ENCODE measurements around the gene CCDC13. TPM values are rescaled to one million over a fixed set of nuclear protein-coding genes. Genes with fewer than 3 reads are reported as not detected.

Gene CCDC13
- total RNA-seq, 1 experiment from 2014 or later: 0.82 TPM

- POLR2A ChIA-PET: interaction anchor here (0.7 kb wide), 1 partner anchor 41 kb away, joined by 5 read pairs; no protein-coding TSS in a partner anchor
- no peak for ATAC-seq
- intact Hi-C loops (cut with micrococcal nuclease; ENCODE audit: unreplicated experiment): no loop called here
- no peak overlapping the region for H3K4me3 ChIP-seq (ENCODE audit: low read depth in 2 of 2, low read length in 2 of 2)
- CTCF ChIA-PET: interaction anchor here (0.6 kb wide), 1 partner anchor 59 kb away, joined by 5 read pairs; no protein-coding TSS in a partner anchor
- H3K36me3 ChIP-seq (ENCODE audit: control insufficient read depth, insufficient read depth, low read length): no peaks in the 10 kb centered on the region
- H3K27me3 ChIP-seq (ENCODE audit: control insufficient read depth, insufficient read depth, low read length): no peaks in the 10 kb centered on the region
- no peaks in the 10 kb centered on the region for H3K9me3 ChIP-seq (ENCODE audit: control insufficient read depth, insufficient read depth, low read depth, low read length)
- no TSS peak for BruUV-seq (replicated peaks)
- in situ Hi-C loops (cut with HindIII; ENCODE audit: low pct_unique_long_range_greater_than_20kb, low sequenced_read_pairs): no loop called here
- no peaks in the 10 kb centered on the region for H3K4me1 ChIP-seq (ENCODE audit: control insufficient read depth, insufficient read depth, low read length)
- DNase-seq (ENCODE audit: low read depth, low spot score): no peak
- no peak for TF ChIP-seq TCF7L2 (IDR thresholded peaks at IDR 0.05; ENCODE audit: low read depth, low read length)
- no peak overlapping the region for H3K27ac ChIP-seq (ENCODE audit: low read length)
Measured at GRCh38 chr3:42771271-42771670, 1.8 kb downstream of the CCDC13 start.

- CTCF ChIA-PET: no interaction called here
- Histone ChIP-seq H3K4me1 (ENCODE audit: control insufficient read depth, insufficient read depth, low read length) (no peaks in the 10 kb centered on the region), H3K9me3 (ENCODE audit: control insufficient read depth, insufficient read depth, low read depth, low read length) (no peaks in the 10 kb centered on the region), H3K27ac (ENCODE audit: low read length) (no peak overlapping the region), H3K27me3 (ENCODE audit: control insufficient read depth, insufficient read depth, low read length) (no peaks in the 10 kb centered on the region), H3K4me3 (ENCODE audit: low read depth in 2 of 2, low read length in 2 of 2) (no peak overlapping the region), H3K36me3 (ENCODE audit: control insufficient read depth, insufficient read depth, low read length) (no peaks in the 10 kb centered on the region)
- no peak for ATAC-seq
- POLR2A ChIA-PET: no interaction called here
- TF ChIP-seq CTCF (IDR thresholded peaks at IDR 0.05) (no peak), REST (IDR thresholded peaks at IDR 0.05; ENCODE audit: insufficient read depth in 1 of 2, low read depth in 2 of 2, low read length in 1 of 2) (no peak), SIN3A (IDR thresholded peaks at IDR 0.05; ENCODE audit: borderline replicate concordance, insufficient read depth, low read depth, low read length) (no peak), TCF7L2 (IDR thresholded peaks at IDR 0.05; ENCODE audit: low read depth, low read length) (no peak), POLR2AphosphoS5 (IDR thresholded peaks at IDR 0.05; ENCODE audit: low read depth, low read length) (no peak)
- BruUV-seq (replicated peaks): no TSS peak
- in situ Hi-C loops (cut with HindIII; ENCODE audit: low pct_unique_long_range_greater_than_20kb, low sequenced_read_pairs) (no loop called here), intact Hi-C loops (cut with micrococcal nuclease; ENCODE audit: unreplicated experiment) (no loop called here)
- DNase-seq (ENCODE audit: low read depth, low spot score): no peak
Measured at GRCh38 chr3:42769477-42770131, 3.4 kb downstream of the CCDC13 start.

- ChIA-PET CTCF (no interaction called here), POLR2A (no interaction called here)
- Histone ChIP-seq H3K27ac (ENCODE audit: low read length) (no peak overlapping the region), H3K4me1 (ENCODE audit: control insufficient read depth, insufficient read depth, low read length) (no peaks in the 10 kb centered on the region), H3K4me3 (ENCODE audit: low read depth in 2 of 2, low read length in 2 of 2) (no peak overlapping the region), H3K27me3 (ENCODE audit: control insufficient read depth, insufficient read depth, low read length) (no peaks in the 10 kb centered on the region), H3K9me3 (ENCODE audit: control insufficient read depth, insufficient read depth, low read depth, low read length) (no peaks in the 10 kb centered on the region), H3K36me3 (ENCODE audit: control insufficient read depth, insufficient read depth, low read length) (no peaks in the 10 kb centered on the region)
- no peak for DNase-seq (ENCODE audit: low read depth, low spot score)
- intact Hi-C loops (cut with micrococcal nuclease; ENCODE audit: unreplicated experiment) (no loop called here), in situ Hi-C loops (cut with HindIII; ENCODE audit: low pct_unique_long_range_greater_than_20kb, low sequenced_read_pairs) (no loop called here)
- no peak for TF ChIP-seq REST (IDR thresholded peaks at IDR 0.05; ENCODE audit: insufficient read depth in 1 of 2, low read depth in 2 of 2, low read length in 1 of 2)
- no peak for TF ChIP-seq POLR2AphosphoS5 (IDR thresholded peaks at IDR 0.05; ENCODE audit: low read depth, low read length)
- TF ChIP-seq TCF7L2 (IDR thresholded peaks at IDR 0.05; ENCODE audit: low read depth, low read length): no peak
- TF ChIP-seq CTCF (IDR thresholded peaks at IDR 0.05): no peak
- no peak for TF ChIP-seq SIN3A (IDR thresholded peaks at IDR 0.05; ENCODE audit: borderline replicate concordance, insufficient read depth, low read depth, low read length)
- ATAC-seq: no peak
- no TSS peak for BruUV-seq (replicated peaks)
Measured at GRCh38 chr3:42764561-42765295, 8.3 kb downstream of the CCDC13 start.
